Naive thymus-derived CD4-positive, alpha-beta T cell (primary cell): Measurements from ENCODE around the gene CYP26B1. TPM values are rescaled to one million over a fixed set of nuclear protein-coding genes. Genes with fewer than 3 reads are reported as not detected.
A peak's percentile ranks its signal among the peaks of the same experiment; 100 is the strongest.

Experiments
- ATAC-seq: fragments of 150-1000 bp; cut with Tn5 transposase; 2 replicates; pipeline ENCODE4 v1.10.0; 2021; ENCODE audit warnings: mild to moderate bottlenecking, moderate library complexity
- CTCF ChIA-PET: fragments of 350-600 bp; sonication (Branson Sonifier 250); formaldehyde crosslinking; loops from one replicate; lab custom pipeline; 2021; ENCODE audit warnings: antibody characterized with exemption; lab: Charles Lee
- POLR2A ChIA-PET: fragments of 350-600 bp; sonication (Branson Sonifier 250); formaldehyde crosslinking; loops from one replicate; lab custom pipeline; 2021; ENCODE audit warnings: antibody characterized with exemption, inconsistent platforms; lab: Charles Lee
- DNase-seq, 9 donors: peaks; one replicate each; pipeline versions ENCODE4 v3.0.0 to v3.0.0-alpha.2; 2020 to 2022; ENCODE audit warnings: mixed read lengths in 1 of 9
- H3K27ac ChIP-seq: one replicate; pipeline ENCODE4 v1.7.0; 2013; ENCODE audit warnings: mild to moderate bottlenecking, low read depth, low read length, moderate library complexity
- H3K27me3 ChIP-seq, 2 donors: one replicate each; pipeline ENCODE4 v1.7.0; 2013; ENCODE audit warnings: low read length in 2 of 2, mild to moderate bottlenecking in 2 of 2, moderate library complexity in 2 of 2; ENCODE audit not compliant: control insufficient read depth in 2 of 2, insufficient read depth in 2 of 2
- H3K36me3 ChIP-seq, 3 experiments: 1 replicate in 2 of 3; 2 replicates in 1 of 3; pipeline ENCODE4 v1.7.0; 2013; ENCODE audit warnings: low read length in 3 of 3, mild to moderate bottlenecking in 3 of 3, moderate library complexity in 1 of 3; ENCODE audit not compliant: insufficient read depth in 3 of 3, control insufficient read depth in 2 of 3
- H3K4me1 ChIP-seq, 2 donors: one replicate each; pipeline ENCODE4 v1.7.0; 2013; ENCODE audit warnings: low read length in 2 of 2, mild to moderate bottlenecking in 2 of 2, moderate library complexity in 1 of 2; ENCODE audit not compliant: control insufficient read depth in 2 of 2, insufficient read depth in 2 of 2
- H3K4me3 ChIP-seq: 2 replicates; pipeline ENCODE4 v1.7.0; 2013; ENCODE audit warnings: mild to moderate bottlenecking, low read length
- H3K9me3 ChIP-seq, 3 experiments: 1 replicate in 2 of 3; 2 replicates in 1 of 3; pipeline ENCODE4 v1.7.0; 2013; ENCODE audit warnings: low read length in 3 of 3; ENCODE audit not compliant: control insufficient read depth in 2 of 3
- H3K27ac Mint-ChIP-seq, 9 donors: one replicate each; pipeline ENCODE4 v1.8.0; 2020 to 2022; ENCODE audit warnings: mixed read lengths in 9 of 9, mild to moderate bottlenecking in 8 of 9, moderate library complexity in 5 of 9, inconsistent platforms in 2 of 9
- H3K27me3 Mint-ChIP-seq, 5 donors: one replicate each; pipeline ENCODE4 v1.8.0; 2021 to 2022; ENCODE audit warnings: mixed read lengths in 5 of 5, mild to moderate bottlenecking in 1 of 5
- H3K36me3 Mint-ChIP-seq, 5 donors: one replicate each; pipeline ENCODE4 v1.8.0; 2020 to 2022; ENCODE audit warnings: mixed read lengths in 5 of 5, mild to moderate bottlenecking in 3 of 5, inconsistent platforms in 1 of 5
- H3K4me1 Mint-ChIP-seq, 7 donors: one replicate each; pipeline ENCODE4 v1.8.0; 2020 to 2022; ENCODE audit warnings: mixed read lengths in 7 of 7, mild to moderate bottlenecking in 3 of 7, inconsistent platforms in 1 of 7
- H3K4me3 Mint-ChIP-seq, 10 donors: one replicate each; pipeline ENCODE4 v1.8.0; 2020 to 2022; ENCODE audit warnings: mild to moderate bottlenecking in 10 of 10, mixed read lengths in 10 of 10, moderate library complexity in 6 of 10, inconsistent platforms in 2 of 10
- H3K9me3 Mint-ChIP-seq, 11 donors: one replicate each; pipeline ENCODE4 v1.8.0; 2020 to 2022; ENCODE audit warnings: mixed read lengths in 11 of 11, mild to moderate bottlenecking in 4 of 11, inconsistent platforms in 1 of 11, moderate library complexity in 1 of 11
- intact Hi-C, 2 donors: fragments of 100-400 bp; cut with micrococcal nuclease; formaldehyde crosslinking; loops; one replicate each; pipeline ENCODE4 v1.15.1; 2023
- polyA plus RNA-seq, 2 donors: library from polyadenylated mRNA; unstranded; fragments of 300-500 nt; fragmentation: Illumina TruSeq; gene quantifications; one replicate each; pipeline ENCODE4 v1.2.3, GENCODE V29; 2021
- total RNA-seq, 6 experiments: library from RNA in 5 of 6; stranded (reverse) in 5 of 6; gene quantifications; 1 replicate in 5 of 6; 2 replicates in 1 of 6; pipeline ENCODE4 v1.2.3 and lab custom pipeline; 2021 to 2026

Gene CYP26B1
- total and polyA plus RNA-seq, 7 experiments from 2014 or later = not detected

DNA sequence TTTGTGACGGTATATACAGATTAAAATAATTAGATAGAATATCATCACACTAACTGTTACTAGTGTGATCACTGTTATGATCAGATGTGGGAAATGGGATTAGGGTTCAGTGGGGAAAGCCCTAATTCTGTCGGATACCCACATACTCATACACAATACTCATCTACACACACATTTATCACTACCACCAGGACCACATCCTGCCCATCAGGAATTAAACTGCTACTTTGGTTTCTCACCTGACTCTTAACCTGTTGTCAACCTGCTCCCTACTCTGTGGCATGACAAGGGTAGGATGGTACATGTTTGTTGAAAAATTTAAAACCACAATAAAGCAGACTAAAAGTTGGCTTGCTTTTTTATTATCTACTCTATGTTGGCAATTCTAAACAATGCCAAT is 24.8 kb upstream of the CYP26B1 start:
- Mint-ChIP-seq H3K9me3 (peaks cover 0 to 9% (median 2%) of the 10 kb centered on the region in 11 donors), H3K4me1 (peaks cover 0 to 3% (median 0%) of the 10 kb centered on the region in 7 donors), H3K27me3 (peaks cover 0 to 4% (median 0%) of the 10 kb centered on the region in 5 donors), H3K4me3 (peak overlapping the region in 1 of 10 donors; percentile 18), H3K27ac (no peak overlapping the region), H3K36me3 (peaks cover 0 to 29% (median 12%) of the 10 kb centered on the region in 5 donors)
- ATAC-seq = no peak
- Histone ChIP-seq H3K36me3 (peaks cover 0 to under 1% (median 0%) of the 10 kb centered on the region in 3 experiments), H3K27me3 (no peaks in the 10 kb centered on the region), H3K4me1 (no peaks in the 10 kb centered on the region), H3K4me3 (no peak overlapping the region), H3K9me3 (no peaks in the 10 kb centered on the region), H3K27ac (no peak overlapping the region)
- ChIA-PET CTCF (no interaction called here), POLR2A (no interaction called here)
- intact Hi-C loops = no loop called here
- DNase-seq = no peak

DNA sequence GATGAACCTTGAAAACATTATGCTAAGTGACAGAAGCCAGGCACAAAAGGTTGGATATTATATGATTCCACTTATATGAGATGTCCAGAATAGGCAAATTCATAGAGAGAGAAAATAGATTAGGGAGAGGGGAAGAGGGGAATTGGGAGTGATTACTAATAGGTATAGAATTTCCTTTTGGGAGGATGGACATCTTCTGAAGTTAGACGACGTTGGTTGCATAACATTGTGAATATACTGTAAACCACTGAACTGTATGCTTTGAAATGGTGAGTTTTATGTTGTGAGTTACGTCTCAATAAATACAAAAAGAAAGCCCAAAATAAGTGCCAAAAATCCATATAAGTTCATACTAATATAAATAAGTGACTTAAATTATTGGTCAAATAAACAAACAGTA is 18.6 kb upstream of the CYP26B1 start:
- CTCF ChIA-PET = no interaction called here
- Mint-ChIP-seq H3K4me1 (no peaks in the 10 kb centered on the region), H3K27me3 (peaks cover 4 to 20% (median 10%) of the 10 kb centered on the region in 5 donors), H3K4me3 (no peak overlapping the region), H3K36me3 (no peaks in the 10 kb centered on the region), H3K27ac (no peak overlapping the region), H3K9me3 (peaks cover 0 to 9% (median 2%) of the 10 kb centered on the region in 11 donors)
- POLR2A ChIA-PET = no interaction called here
- no peaks in the 10 kb centered on the region for H3K36me3 ChIP-seq
- no peaks in the 10 kb centered on the region for H3K4me1 ChIP-seq
- no peak overlapping the region for H3K4me3 ChIP-seq
- DNase-seq (no peak), ATAC-seq (no peak)
- no peak overlapping the region for H3K27ac ChIP-seq
- intact Hi-C loops = no loop called here
- H3K9me3 ChIP-seq = no peaks in the 10 kb centered on the region
- peaks cover 0 to 2% of the 10 kb centered on the region in 2 donors for H3K27me3 ChIP-seq

DNA sequence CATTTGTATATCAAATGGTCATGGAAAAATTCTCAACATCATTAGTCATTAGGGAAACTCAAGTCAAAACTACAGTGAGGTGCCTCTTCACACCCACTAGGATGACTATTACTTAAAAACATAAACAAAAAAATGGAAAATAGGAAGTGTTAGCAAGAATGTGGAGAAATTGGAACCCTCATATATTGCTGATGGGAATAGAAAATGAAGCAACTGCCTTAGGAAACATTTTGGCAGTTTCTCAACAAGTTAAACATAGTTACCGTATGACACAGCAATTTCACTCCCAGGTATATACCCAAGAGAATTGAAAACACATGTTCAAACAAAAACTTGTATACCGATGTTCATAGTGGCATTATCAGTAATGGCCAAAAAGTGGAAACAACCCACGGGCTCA is 18.1 kb upstream of the CYP26B1 start:
- intact Hi-C loops = no loop called here
- CTCF ChIA-PET = no interaction called here
- no peak for ATAC-seq

DNA sequence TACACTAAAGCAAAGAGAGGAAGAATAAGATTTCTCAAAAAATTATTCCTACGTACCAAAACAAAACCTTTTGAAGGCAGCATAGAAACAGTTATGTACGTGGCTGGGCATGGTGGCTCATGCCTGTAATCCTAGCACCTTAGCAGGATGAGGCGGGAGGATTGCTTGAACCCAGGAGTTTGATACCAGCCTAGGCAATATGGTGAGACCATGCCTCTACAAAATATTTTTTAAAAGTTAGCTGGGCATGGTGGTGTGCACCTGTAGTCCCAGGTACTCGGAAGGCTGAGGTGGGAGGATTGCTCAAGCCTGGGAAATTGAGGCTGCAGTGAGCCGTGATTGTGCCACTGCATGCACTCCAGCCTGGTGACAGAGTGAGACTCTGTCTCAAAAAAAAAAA is 14.9 kb upstream of the CYP26B1 start:
- H3K4me1 Mint-ChIP-seq = no peaks in the 10 kb centered on the region
- peaks cover 0 to 2% of the 10 kb centered on the region in 2 donors for H3K27me3 ChIP-seq
- H3K27ac ChIP-seq = no peak overlapping the region
- DNase-seq (no peak), ATAC-seq (no peak)
- no peaks in the 10 kb centered on the region for H3K36me3 ChIP-seq
- no peak overlapping the region for H3K4me3 Mint-ChIP-seq
- H3K9me3 Mint-ChIP-seq = no peaks in the 10 kb centered on the region
- intact Hi-C loops = no loop called here
- no peaks in the 10 kb centered on the region for H3K4me1 ChIP-seq
- ChIA-PET POLR2A (no interaction called here), CTCF (no interaction called here)
- no peaks in the 10 kb centered on the region for H3K36me3 Mint-ChIP-seq
- H3K4me3 ChIP-seq = no peak overlapping the region
- peaks cover under 1 to 29% (median 19%) of the 10 kb centered on the region in 5 donors for H3K27me3 Mint-ChIP-seq
- no peaks in the 10 kb centered on the region for H3K9me3 ChIP-seq
- H3K27ac Mint-ChIP-seq = no peak overlapping the region

More for the DNA sequence above, 18.1 kb upstream of the CYP26B1 start:
- Mint-ChIP-seq H3K27me3 (peaks cover 4 to 20% (median 14%) of the 10 kb centered on the region in 5 donors), H3K27ac (no peak overlapping the region), H3K36me3 (no peaks in the 10 kb centered on the region), H3K4me1 (no peaks in the 10 kb centered on the region), H3K9me3 (peaks cover 0 to 9% (median under 1%) of the 10 kb centered on the region in 11 donors), H3K4me3 (no peak overlapping the region)
- Histone ChIP-seq H3K9me3 (no peaks in the 10 kb centered on the region), H3K4me1 (no peaks in the 10 kb centered on the region), H3K4me3 (no peak overlapping the region), H3K27ac (no peak overlapping the region), H3K36me3 (no peaks in the 10 kb centered on the region), H3K27me3 (peaks cover 0 to 2% of the 10 kb centered on the region in 2 donors)
- DNase-seq = no peak
- POLR2A ChIA-PET = no interaction called here

DNA sequence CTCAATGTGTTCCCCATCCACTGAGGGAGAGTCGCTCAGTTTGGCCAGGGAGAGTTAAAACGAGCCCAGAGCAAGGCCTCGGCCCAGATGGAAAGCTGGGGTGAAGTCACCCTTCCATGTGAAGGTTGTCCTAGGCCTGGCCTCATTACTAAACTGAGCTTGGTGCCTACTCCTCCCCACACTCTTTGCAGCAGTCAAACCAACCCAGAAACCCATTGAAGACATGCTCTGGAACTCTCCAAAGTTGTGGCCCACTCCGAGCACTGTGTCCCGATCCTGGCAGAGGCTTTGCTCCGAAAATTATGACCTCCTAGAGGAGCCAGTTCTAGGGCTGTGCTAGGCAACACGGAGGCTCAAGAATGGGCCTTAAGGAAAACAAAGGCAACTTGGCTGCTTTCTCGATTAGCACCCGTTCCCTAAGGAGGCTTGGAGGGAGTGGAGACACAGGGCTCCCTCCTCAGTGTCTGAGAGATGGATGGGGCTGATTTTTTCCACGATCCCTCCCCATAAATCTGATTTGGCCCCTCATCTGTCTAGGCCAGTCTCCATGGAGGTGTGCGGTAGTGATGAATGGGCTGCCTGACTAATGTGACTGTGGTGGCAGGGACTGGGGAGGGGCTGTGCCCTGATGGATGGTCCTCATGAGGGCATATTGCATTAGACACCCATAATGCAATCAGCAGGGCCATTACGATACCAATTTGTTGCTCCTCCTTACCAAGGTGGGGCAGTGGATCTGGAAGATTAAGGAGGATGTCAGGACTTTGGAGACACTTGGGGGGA is 11.7 kb upstream of the CYP26B1 start:
- ChIA-PET CTCF (no interaction called here), POLR2A (no interaction called here)
- H3K27me3 ChIP-seq = peaks cover 0 to 2% of the 10 kb centered on the region in 2 donors
- Mint-ChIP-seq H3K9me3 (no peaks in the 10 kb centered on the region), H3K4me1 (no peaks in the 10 kb centered on the region), H3K4me3 (no peak overlapping the region), H3K27ac (no peak overlapping the region), H3K27me3 (peaks cover 13 to 53% (median 24%) of the 10 kb centered on the region in 5 donors), H3K36me3 (no peaks in the 10 kb centered on the region)
- H3K9me3 ChIP-seq = no peaks in the 10 kb centered on the region
- DNase-seq (no peak), ATAC-seq (no peak)
- H3K36me3 ChIP-seq = no peaks in the 10 kb centered on the region
- intact Hi-C loops = loop anchor here in 1 of 2 donors (10.0 kb wide), 1 partner anchor 585 kb away; no protein-coding TSS in a partner anchor
- no peak overlapping the region for H3K4me3 ChIP-seq
- H3K27ac ChIP-seq = no peak overlapping the region
- no peaks in the 10 kb centered on the region for H3K4me1 ChIP-seq

DNA sequence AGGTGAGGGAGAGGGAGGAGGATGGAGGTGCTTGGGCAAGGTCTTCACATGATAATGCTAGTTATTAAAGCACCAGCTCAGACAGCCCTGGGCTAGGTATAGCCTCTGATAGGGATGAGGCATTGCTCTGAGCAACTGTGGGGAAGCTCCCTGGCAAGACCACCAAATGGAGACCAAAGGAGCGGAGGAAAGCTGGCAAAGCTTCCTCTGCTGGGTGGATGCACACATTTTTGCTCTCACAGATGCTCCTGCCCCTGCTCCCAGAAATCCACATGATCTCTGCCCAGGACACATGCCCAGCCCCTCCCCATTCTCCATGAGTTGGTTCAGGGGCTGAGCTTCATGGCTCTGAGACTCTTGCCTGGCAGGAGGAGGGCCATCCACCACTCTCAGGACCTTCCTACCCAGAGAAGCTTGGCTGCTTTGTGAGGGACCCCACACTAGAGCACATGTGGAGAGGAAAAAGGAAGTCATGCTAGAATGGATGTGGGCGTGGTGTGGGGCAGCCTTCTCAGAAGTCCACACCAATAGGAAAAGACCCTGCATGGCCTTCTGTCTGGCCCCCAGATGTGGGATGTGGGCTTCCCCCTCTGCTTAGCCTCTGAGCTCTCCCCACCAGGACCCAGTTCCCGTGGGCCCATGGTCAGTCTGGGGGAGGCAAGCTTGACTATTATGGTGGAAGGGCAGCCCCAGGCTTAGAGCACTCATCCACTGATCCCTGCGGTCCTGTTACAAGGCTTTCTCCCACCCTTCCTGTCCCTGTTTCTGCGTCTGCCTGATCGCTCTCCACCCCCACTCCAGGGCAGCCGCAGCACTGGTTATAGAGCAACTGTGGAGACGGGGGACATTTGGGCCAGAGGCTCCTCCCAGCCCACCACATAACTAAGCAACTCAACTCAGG is 10.5 kb upstream of the CYP26B1 start:
- Mint-ChIP-seq H3K27me3 (peaks cover 13 to 58% (median 28%) of the 10 kb centered on the region in 5 donors), H3K27ac (no peak overlapping the region), H3K9me3 (no peaks in the 10 kb centered on the region), H3K4me1 (no peaks in the 10 kb centered on the region), H3K4me3 (no peak overlapping the region), H3K36me3 (no peaks in the 10 kb centered on the region)
- Histone ChIP-seq H3K27me3 (no peaks in the 10 kb centered on the region), H3K4me3 (no peak overlapping the region), H3K27ac (no peak overlapping the region), H3K4me1 (no peaks in the 10 kb centered on the region), H3K36me3 (no peaks in the 10 kb centered on the region), H3K9me3 (no peaks in the 10 kb centered on the region)
- intact Hi-C loops = loop anchor here in 1 of 2 donors (10.0 kb wide), 1 partner anchor 587 kb away; no protein-coding TSS in a partner anchor
- no peak for ATAC-seq
- no peak for DNase-seq
- CTCF ChIA-PET = no interaction called here
- POLR2A ChIA-PET = no interaction called here
